NB4 (cell line): ENCODE data around the gene TLL2.

Source experiments
- MYC ChIP-seq: IDR thresholded peaks from 2 replicates; pipeline ENCODE4 v1.6.1; 2011; ENCODE audit warnings: low read depth, low read length
- POLR2A ChIP-seq: IDR thresholded peaks from 2 replicates; pipeline ENCODE4 v1.6.1; 2011; ENCODE audit warnings: mild to moderate bottlenecking; ENCODE audit not compliant: insufficient read length; ENCODE audit errors: extremely low read depth
- TF ChIP-seq, protein P1 (sequence below): IDR thresholded peaks from one replicate; pipeline ENCODE4 v1.5.1; 2012; ENCODE audit warnings: low read depth, low read length

DNA sequence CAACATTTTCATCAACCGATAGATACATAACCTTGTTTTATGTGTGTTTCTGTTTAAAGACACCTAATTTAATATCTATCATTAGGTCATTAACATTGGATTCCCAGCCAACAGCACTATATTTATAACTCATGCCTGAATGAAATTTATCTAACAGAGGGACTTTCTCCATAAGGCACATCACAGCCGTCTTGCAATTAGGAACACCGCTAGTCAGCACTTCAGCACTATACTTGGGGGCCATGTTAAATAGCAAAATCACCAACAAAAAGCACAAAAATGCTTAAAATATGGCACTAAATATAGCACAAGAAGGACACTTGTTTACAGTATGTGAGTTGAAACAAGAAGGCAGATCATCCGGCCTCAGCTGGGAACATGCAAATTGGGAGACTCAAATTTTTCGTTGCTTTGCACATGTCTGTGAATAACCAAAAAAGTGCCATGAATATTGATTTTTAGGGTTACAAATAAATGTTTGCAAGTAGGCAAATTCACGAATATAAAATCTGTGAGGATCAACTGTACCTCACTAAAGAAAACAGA, 51.0 kb downstream of the TLL2 start:
- TF ChIP-seq POLR2A = no peak
- TF ChIP-seq, protein P1, sequence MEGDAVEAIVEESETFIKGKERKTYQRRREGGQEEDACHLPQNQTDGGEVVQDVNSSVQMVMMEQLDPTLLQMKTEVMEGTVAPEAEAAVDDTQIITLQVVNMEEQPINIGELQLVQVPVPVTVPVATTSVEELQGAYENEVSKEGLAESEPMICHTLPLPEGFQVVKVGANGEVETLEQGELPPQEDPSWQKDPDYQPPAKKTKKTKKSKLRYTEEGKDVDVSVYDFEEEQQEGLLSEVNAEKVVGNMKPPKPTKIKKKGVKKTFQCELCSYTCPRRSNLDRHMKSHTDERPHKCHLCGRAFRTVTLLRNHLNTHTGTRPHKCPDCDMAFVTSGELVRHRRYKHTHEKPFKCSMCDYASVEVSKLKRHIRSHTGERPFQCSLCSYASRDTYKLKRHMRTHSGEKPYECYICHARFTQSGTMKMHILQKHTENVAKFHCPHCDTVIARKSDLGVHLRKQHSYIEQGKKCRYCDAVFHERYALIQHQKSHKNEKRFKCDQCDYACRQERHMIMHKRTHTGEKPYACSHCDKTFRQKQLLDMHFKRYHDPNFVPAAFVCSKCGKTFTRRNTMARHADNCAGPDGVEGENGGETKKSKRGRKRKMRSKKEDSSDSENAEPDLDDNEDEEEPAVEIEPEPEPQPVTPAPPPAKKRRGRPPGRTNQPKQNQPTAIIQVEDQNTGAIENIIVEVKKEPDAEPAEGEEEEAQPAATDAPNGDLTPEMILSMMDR = no peak
- no peak for TF ChIP-seq MYC
